ENCODE data around the gene SPATA46.

The SPATA46 gene

DNA sequence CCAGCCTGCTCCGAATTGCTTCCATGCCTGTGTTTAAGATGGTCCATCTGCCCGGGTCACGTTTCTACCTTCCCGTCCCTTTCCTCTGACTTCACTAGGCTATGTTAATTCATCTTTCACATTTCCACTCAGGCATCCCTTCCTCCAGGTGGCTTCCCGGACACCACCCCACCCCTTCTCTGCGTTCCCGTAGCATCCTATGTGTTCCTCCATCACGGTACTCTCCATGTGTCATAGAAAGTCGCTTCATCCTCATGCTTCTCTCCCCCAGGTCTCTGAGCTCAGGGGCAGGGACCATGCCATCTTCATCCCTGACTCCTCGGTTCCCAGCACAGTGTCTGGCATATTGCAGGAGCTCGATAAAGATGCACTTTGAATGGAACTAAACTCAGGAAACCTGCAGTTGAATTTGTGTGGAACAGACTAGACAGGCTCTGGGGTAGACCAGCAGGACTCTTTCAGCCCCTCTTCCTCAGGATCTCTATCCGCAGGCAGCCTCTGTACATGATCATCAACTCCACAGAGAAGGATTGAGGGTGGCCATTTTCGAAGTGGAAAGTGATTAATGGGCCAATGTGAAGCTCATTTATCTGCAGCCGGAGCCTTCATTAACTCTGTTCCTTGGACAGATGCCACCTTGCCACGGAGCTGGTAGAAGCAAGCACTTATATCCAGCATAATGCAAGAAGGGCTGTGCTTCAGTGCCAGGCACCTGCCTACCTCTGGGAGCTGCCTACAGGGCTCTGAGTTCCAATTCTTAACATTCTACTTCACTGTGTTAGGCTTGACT lies 13.9 kb upstream of the SPATA46 start:
- DNase-seq: no peak

DNA sequence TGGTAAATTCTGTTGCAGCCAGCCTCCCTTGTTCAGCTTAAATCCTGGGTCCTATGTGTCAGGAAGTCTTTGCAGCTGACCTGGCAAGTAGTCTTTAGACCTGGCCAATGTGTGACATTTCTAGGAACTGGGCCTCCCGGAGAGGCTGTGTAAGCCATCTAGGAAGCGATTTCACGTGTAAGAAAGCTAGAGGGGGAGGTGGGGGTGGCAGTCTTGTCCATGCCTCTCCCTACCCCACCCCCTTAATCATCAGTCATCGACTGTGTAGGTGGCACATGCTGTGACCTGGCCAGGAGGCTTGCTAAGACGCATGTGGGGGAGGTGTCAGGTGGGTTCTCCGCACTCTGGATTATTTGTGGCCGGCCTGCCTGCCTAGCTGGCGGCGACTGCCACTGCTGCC lies 13.3 kb upstream of the SPATA46 start:
- no peak for DNase-seq

DNA sequence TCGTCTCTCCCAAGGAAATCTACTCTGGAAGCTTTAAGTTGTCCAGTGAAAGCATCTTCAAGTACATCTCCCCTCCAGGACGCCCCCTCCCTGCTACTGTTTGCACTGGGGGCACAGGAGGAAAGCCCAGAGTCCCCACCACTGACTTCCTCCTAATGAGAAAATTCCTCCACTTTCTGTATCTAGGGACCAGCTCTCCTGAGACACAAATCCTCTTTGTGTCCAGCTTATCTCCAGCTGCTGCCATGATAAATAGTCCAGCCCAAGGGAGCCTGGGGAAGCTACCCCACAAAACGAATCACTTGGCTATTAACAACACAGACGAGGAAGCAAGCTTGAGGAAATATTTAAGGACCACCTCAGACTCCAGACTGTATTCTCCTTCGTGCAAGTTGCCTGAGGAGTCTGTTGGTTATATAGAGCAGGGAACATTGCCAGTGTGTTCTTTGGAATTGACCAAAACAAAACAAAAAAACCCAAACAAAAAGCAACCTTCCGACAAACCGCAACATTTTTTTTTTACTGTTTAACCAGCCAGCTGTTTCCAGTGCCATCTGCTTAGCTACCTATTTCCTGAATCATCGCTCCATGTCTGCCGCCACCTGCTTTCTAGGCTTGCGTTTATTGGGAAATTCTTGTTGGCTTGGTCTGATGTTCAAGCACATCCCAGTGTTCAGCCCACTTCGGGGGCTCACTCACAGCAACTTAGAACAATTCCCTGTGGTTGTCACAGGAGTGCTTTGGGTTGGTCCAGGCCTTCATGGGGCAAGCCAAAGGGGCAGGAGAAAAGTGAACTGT lies 12.6 kb upstream of the SPATA46 start:
- no peak for DNase-seq

DNA sequence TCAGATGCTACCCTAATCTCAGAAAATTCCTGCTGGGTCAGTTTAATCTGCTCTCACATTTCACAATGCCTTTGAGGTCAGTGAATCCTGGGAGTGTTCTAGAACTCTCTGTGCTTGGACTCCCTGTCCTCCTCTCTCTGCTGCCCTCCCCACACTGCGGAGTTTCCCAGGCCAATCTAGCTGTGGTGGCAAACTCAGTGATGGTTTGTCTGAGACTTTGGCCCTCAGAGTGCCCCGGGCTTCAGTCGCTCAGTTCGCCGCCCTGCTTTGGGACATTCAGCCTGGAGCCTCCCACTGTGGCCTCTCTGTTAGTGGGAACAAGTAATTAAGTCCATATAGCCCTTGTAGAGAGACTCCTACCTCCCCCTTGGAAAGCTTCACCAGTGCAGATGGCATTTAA lies 12.0 kb upstream of the SPATA46 start:
- no peak for DNase-seq

DNA sequence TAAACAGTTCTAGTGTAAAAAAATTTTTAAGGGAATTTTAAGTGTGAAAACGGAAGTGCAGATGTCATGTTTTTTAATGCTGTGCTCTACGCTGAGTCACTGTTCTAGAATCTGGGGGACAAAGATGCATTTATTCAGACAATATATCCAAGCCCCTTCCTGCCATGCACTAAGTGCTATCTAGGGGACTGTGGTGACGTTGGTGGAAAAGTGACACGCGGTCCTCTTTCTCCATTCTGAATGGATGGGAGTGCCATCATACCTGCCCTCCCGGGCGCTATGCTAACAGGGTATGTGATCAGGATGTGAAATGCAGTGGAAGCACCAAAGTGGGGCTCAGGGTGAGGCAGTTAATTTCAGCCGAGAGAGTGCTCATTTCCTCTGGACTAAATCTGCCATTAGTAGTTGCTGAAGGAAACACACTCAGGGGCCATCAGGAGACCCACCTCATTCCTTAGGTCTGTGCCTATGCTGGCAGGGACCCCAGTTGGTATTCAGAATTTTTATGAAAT lies 11.5 kb upstream of the SPATA46 start:
- no peak for DNase-seq

DNA sequence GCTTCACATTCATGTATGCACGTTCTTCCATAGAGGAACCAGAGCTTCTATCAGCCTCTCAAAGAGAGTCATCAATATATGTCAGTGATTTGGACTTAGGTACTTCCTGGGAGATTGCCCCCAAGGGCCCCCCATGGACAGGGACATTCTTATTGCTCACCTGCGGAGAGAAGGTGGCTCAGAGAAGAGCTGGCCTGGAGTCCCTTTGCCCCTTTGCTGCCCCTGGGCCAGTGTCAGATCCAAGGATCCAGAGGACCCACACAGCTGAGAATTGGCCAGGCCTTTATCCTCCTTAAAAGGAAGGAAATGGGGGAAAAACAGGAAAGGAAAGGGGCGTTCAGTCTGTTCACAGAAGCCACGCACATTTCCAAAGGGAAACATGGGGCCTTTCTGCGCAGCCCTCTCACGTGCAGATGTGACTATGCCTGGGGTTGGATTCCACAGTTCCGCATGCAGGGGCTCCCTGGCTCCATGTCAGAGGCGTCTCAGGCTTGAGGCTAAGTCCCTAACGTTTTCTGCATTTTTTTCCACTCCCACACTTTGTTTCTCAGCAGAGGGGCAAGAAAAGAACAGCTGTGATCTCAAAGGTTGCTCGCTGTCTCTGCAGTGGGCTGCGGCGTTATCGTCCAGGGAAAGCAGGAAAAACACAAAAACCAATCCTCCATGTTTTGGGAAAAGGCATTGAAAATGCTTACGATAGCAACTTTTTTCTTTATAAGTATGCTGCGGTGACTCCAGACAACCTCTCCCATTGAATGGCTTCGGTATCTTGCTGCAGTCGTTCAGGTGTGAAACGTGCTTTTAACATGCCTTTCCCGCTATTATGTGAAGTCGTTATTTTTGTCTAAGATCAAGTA lies 10.8 kb upstream of the SPATA46 start:
- DNase-seq: no peak

DNA sequence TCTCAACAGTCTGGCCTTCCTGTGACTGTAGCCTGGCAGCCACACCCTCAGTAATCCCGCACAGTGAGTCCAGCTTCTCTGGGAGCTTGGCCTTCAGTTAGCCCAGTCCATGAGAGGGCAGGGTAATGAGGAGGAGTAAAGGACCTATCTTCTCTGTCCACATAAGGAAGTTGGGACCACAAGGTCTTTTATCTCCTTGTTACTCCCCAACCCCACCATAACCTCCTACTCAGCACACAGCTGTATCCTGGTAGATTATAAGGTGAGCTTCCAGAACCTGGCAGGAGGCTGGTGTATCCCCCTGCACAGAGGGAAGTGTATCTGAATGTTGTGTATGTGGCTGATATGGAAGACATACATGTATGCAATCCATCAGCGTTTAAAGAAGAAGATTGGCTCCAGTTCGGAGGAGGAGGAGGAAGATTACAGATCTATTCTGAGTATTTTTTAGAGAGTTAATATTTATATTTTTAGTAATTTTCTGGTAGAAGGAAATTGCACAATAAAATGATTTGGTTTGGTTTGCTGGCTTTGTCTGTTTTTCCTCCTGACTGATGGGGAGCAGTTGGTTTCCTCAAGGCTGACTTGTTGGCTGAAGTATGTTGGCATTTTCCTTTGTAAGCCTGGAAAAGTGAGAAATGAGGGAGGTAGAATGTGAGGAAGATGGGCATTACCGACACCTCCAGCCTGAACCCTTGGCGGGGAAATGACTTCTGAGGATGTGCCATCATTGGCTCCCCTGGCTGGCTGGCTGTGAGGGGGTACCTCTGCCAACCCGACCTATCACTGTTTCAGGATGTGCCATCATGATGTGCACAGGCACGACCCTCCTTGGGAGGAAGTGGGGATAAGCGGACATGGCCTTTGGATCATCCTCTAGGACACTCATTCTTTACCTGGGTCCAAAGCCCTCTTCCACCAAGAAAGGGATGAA lies 9.9 kb upstream of the SPATA46 start:
- no peak for DNase-seq

DNA sequence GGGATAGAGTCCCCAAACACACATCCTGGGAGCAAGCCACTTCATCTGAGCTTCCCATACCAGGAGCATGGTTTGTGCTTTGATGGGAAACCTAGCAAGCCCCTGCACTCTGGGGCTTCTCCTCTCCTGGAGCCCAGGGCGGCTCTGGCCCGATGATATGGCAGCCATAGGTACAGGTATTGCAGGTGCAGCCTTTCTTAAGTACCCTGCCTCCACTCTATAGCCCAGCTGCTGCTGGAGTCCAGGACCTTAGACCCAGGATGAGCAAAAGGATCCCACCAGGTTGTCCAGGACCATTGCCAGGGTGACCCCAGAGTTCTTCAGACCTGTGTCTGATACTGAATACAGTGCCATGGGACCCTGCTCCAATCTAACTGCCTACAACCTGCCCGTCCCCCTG lies 9.0 kb upstream of the SPATA46 start:
- DNase-seq: no peak

DNA sequence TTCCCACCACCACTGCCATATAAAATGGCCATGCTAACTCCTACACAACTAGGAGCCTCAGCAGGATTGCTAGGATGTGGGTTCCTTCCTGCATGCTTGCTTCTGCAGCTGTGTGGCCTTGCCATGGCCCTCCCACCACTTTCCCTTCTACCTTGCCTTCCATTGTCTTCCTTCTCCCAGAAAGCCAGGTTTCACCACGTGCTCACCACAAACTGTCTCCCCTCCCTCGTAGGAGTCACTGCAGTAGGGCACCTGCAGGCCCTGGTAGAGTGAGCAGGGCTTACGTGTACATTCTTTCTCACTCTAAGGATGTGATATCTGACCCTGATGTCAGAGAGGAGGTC lies 8.6 kb upstream of the SPATA46 start:
- DNase-seq: no peak

DNA sequence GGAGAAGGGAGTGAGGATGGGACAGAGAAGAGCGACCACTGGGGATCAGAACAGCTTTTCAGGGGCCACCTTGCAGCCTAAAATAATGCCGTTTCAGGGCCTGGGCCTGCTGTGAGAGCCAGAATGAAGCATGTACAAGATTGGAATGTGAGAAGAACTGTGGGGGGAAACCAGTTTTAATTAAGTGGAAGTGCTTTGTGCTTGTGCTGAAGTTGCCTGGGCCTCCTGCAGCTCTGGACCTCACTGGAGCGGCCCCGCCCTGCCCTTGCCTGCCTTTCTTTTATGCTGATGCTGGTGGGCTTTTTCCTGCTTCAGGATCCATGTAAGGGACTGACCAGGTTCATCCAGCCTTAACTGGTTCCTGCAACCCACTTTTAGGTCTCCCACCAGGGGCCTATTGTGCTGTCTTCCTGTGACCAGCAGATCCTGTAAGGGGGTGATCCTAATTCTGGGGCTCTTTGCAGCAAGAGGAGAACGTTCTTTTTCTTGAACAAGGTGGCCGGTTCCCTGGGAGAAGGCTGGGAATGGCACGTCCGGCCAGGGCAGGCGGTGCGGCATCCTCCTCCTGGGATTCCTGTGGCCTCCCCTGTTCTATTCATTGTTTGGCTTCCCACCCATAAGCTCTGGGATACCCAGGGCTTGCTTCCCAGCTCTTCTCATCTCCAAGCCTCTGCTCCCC lies 8.1 kb upstream of the SPATA46 start:
- no peak for DNase-seq

DNA sequence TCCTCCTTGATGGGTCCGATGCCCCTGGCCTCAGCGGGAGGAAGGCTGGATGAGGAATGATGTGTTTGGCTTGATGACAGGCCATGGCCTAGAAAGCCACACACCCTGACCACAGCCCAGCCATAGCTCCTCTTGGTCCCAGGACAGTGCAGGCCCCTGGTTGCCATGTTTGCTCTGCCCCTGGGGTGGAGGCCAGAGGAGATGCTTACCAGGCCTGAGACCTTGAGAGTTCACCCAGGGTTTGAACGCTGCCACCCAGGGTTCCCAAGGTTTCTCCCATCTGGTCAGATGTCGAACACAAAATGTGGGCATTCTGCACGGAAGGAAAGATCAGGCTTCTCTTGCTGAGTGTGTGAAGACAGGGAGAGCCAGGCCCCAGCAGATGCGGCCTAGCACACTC lies 7.5 kb upstream of the SPATA46 start:
- no peak for DNase-seq

DNA sequence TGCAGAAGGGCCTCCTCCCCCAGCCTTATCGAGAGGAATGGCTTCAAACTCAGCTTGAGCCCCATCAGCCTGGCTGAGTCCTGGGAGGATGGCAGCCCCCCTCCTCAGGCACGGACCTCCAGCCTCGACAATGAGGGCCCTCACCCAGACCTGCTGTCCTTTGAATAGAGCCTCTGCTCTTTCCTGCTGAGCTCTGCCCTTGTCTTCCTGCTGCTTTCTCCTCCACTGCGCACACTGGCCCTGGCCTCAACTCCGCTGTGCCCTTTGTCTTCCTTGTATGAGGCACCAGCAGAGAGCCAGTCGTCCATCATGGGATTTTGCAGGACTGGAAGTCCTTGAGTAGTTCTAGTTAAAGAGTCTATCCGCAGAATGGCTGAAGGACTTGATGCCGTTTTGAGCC lies 6.9 kb upstream of the SPATA46 start:
- no peak for DNase-seq

DNA sequence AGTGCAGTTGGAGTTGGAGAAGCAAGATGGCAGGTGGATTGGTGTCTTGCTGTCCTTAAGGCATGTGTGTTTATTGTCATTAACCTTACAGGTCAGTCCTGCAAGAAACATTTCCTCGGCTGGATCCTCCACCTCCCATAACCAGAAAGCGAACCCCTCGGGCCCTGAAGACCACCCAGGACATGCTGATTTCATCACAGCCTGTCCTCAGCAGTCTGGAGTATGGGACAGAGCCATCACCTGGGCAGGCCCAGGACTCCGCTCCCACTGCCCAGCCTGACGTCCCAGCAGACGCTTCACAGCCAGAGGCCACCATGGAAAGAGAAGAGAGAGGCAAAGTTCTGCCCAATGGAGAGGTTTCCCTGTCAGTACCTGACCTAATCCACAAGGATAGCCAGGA lies 6.4 kb upstream of the SPATA46 start:
- no peak for DNase-seq

DNA sequence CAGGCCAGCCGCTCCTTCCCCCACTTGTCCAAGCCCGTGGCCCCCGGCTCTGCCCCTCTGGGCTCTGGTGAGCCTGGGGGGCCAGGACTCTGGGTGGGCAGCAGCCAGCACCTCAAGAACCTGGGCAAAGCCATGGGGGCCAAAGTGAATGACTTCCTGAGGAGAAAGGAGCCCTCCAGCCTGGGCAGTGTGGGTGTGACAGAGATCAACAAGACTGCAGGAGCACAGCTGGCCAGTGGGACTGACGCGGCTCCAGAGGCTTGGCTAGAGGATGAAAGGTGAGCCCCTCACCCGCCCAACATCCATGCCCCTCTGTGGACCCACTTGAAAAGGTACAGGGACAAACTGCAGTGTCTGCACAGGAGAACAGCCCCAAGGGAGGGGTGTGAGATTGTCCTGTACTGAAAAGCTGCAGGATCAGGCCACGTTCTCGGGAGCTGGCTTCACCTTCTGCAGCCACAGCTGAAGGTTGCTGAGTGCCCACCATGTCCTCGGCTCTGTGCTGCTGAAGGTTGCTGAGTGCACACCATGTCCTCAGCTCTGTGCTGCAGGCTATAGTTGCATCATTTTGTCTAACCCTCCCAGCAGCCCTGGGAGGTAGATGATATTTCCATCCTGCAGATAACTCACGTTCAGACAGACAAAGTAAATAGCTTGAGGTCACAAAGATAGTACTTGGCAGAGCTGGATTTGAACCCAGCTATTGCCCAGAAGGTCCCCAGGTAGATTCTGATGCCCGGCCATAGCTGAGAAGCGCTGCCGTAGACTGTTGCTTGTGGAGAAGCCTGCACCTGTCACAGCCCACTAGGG lies 5.5 kb upstream of the SPATA46 start:
- DNase-seq: no peak

DNA sequence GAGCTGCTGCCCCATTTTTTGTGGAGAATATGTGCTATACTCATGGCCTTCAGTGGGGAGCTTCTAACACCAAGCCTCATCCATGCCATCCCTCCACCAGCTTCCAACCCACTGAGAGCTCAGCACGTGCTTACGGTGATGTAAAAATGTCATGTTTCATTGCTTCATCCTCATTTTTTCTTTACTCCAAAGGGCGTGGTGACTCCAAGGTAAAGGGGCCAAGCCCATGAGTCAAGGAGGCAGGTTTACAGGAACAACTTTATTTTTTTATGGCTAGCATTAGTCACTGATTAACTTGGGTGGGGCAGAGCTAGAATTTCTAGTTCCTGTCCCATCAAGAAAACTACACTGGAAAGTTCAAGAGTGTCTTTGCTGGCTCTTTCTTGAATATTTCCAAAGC lies 4.7 kb upstream of the SPATA46 start, which contains the start of gene C1orf226:
Gene C1orf226, plus strand, starts transcription at position 346 of the 400 bp plus-strand sequence. CDS start 174 bp downstream, outside the sequence.
- no peak for DNase-seq

DNA sequence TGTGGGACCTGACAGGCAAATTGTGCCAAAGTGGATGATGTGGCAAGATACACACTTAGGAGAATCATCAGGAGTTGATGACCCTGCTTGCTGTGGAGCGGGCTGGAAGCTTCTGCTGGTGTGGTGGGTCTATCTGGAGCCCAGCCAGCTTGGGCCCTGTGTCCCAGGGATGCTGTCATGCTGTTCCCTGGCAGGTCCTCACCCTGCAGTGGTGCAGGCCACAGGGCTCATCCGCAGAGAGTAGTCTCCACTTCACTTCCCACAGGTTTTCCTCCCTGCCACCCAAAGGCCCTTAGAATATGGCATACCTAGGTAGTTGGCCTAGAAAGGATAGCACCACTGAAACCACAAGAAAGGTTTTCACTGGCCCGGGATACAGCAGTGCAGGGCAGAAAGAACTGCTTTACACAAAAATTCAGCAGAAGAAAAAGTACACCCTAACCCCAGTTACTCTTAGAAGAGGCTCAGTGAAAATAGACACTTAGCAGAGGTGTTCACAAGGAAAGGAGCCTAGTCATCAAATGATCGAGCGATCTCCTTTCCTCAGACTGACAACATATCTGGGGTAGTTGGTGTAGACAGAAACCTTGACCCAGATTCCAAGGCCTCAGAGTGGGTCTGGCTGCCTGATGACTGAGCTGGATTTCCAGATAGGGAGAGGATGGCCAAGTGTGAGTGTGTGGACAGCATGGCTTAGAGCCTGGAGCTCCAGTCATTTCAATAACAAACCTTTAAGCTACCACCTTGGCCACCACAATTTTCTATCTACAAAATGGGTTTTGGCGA lies 3.6 kb upstream of the SPATA46 start:
- no peak for DNase-seq

DNA sequence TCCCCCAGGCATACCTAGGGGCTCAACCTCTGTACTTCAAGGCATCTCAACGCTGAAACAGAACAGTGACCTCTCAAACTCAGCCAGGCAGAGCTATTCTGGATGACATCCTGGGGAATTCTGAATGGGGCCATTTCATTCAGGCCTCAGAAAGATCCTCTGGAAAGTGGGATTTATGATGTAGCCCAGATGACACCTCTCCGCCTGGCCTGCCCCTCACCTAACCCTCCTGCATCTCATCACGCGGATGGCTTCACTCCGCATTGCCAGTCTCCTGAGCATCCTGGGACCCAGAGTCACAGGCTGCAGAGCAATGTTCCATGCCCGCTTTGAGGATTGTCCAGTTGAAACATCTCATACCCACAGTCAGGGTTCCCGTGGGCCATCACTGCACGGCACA lies 1.2 kb downstream of the SPATA46 start:
- DNase-seq: no peak

DNA sequence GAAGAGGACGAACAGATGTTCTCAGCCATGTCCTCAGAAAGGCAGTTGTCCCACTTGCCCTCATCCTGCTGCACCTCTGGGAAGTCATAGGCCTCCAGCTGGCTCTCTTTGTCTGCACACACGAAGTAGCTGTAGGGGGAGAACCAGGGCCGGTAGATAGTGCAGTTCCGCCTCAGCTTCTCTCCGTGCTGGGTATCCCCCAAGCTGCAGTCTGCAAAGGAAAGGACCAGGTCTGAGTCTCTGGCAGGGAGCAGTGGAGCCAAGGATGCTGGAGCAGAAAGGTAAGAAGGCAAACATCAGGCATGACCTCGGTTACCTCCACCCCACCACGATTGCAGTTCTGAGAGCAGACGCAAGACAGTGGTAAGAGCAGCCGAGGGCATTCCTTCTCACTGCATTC lies 2.2 kb downstream of the SPATA46 start:
- DNase-seq: no peak

DNA sequence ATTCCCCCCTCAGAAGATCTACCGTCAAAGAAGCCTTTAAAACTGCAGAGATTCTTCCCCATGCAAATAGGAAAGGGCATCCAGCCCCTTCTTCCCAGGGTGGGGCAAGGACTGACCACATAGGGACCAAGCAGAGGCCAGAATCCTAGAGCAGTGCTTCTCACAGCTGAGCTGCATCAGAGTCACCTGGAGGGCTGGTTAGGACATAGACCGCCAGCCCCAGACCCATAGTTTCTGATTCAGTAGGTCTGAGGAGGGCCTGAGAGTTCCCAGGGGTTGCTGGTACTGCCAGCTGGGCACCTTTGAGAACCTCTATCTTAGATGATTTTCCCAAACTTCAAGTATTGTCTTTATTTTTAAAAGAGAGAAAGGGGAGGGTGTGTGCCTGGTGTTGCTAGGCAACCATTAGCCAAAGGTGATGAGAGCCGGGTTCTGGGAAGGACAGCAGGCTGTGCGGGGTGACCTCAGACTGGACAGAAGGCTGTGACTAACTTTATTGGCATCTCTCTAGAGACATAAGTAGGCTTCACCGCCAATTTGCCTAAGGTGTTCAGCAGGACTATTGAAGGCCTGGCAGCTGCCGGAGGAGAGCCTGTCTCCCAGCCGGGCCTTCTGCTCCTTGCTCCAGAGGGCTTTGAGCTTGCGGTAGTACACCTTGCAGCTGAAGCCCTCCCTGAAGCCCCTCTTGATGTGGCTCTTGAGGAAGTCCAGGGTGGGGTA lies 3.0 kb downstream of the SPATA46 start:
- DNase-seq: no peak
